NCI-H226 (cell line): Measurements from ENCODE around the gene COQ3.

Experiments used
- DNase-seq: peaks from one replicate; pipeline ENCODE4 v3.0.0-alpha.2; 2015

Gene COQ3, protein sequence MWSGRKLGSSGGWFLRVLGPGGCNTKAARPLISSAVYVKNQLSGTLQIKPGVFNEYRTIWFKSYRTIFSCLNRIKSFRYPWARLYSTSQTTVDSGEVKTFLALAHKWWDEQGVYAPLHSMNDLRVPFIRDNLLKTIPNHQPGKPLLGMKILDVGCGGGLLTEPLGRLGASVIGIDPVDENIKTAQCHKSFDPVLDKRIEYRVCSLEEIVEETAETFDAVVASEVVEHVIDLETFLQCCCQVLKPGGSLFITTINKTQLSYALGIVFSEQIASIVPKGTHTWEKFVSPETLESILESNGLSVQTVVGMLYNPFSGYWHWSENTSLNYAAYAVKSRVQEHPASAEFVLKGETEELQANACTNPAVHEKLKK

GRCh38 chr6:99393698-99394531 is at the start of gene COQ3:
TSS of gene COQ3 (minus strand) at chr6:99394195. CDS start at chr6:99394179, 16 bp downstream.
- peak; percentile 54 for DNase-seq

DNA sequence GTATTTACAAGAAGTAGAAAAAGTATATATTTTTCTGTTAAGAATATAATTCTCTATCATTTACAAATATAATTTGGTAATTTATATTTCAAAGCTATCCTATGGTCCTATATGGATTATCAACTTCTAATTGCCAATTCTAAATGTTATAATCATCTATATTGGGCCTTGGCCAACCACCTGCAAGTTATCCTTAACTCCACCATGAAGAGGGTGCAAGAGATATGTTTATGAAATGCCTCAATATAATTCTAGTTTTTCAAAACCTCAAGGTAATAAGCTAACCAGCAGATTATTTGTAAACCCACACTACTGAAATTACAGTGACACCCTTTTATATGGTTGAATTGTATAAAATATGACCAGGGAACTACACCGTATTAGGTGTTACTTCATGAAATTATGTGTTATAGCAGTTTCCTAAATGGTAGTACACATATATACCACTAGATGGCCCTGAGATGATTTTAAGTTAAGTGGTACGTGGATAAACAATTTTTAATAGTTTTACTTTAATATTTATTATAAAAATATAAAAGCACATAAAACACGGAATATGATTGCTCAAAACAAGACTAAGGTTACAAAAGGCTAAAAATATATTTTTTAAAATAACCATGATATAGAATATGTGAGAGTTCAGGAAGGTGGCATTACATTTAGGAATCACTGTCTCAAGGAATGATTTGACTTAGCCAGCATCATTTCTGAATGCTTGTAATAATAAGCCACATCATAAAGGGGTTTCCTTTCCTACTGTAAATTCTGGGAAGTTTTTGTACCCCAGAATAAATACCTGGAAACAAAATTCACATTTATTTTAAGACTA is 40.9 kb upstream of the COQ3 start:
- DNase-seq: no peak

- no peak for DNase-seq
Measured at GRCh38 chr6:99432877-99433276, 38.9 kb upstream of the COQ3 start.

- no peak for DNase-seq
Measured at GRCh38 chr6:99431901-99432300, 37.9 kb upstream of the COQ3 start.

GRCh38 chr6:99427988-99428387 is 34.0 kb upstream of the COQ3 start:
- DNase-seq: no peak

GRCh38 chr6:99426451-99426757 is 32.4 kb upstream of the COQ3 start:
- no peak for DNase-seq

- peak; percentile 71 for DNase-seq
Measured at GRCh38 chr6:99425647-99426450, 31.9 kb upstream of the COQ3 start.

GRCh38 chr6:99424761-99425646 is 31.0 kb upstream of the COQ3 start, which contains the start of gene PNISR:
TSS of gene PNISR (minus strand) at chr6:99425308. CDS start at chr6:99414659, 10,649 bp downstream.
- DNase-seq: peak; percentile 97

DNA sequence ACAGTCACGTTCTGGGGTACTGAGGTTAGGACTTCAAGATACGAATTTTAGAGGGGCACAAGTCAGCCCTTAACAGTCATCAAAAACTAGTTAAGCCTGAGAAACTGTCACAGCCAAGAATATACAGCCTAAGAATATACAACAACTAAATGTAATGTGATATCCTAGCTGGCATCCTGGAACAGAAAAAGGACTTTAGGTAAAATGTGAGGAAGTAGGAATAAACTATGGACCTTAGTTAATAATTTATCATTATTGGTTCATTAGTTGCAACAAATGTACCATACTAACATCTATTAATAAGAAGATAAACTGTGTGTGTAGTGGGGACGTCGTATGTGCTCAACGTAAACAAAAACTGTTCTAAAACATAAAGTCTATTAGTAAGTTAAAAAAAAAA is 30.0 kb upstream of the COQ3 start:
- DNase-seq: no peak

DNA sequence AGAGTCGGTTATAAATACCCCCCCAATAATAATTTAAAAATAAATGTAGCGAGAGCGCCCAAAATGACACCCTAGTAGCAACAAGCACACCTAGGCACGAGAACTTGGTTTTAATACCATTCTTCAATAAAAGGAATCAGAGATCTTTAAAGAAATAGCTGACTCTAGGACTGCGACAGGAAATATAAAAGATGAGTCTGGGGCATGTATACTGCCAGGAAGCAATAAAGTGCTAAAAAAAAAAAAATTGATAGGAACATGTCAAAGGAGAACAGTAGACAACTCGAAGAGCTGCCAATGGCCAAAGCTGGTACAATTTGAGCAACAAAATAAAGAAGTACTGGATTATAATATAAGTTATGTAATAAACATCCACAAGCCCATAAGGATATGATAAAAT is 28.9 kb upstream of the COQ3 start:
- no peak for DNase-seq

- DNase-seq: no peak
Measured at GRCh38 chr6:99416892-99417767, 23.1 kb upstream of the COQ3 start.

DNA sequence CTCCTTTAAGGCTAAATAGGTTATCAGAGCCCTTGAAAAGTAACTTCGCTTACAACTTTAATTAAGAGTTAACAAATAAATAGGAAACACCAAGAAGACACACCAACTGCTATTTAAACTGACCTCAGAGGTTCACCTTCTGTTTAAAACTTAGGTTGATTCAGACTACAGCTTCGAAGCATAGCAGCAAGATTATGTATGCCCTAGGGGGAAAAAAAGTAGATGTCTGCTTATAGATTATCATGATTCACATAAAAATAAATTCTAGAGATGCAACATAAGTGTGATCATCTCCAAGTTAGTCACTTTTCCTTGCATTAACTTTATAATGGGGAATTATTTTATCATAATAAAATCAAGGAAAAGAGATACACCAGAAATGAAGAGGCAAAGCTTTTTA is 22.2 kb upstream of the COQ3 start:
- no peak for DNase-seq

DNA sequence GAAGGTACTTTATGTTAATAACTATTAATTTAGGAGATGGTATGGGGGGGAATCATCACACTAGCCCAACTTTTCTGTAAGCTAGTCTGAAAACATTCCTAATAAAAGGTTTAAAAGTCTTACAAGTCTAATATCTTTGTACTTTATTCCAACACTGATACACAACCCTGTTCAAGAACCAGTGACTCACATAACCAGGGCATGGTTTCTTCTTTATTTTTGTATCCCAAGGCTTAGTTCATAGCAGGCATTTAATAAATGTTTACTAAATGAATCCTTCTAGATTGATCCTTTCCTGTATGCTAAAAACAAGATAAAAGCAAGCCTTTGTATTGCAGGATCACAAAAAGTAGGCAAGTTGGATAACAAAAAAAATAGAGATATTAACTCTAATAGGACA is 21.5 kb upstream of the COQ3 start:
- no peak for DNase-seq

DNA sequence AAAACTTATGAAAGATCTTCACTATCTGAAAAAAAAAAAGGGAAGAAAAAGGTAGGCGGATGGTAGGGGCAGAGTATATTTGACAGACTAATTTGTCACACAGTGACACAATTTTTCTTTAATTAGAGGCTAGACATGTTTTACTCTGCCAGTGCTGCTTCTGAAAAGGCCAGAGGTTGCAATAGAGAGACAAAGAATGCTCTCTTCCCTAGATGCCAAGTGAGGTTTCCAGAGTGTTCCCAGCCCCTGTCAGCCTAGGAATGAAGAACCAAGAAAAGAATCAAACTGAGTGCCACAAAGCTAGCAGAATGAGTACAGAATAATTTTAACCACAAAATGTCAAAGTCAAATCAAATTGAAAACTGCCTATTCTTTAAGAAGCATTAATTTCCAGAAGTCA is 18.1 kb upstream of the COQ3 start:
- DNase-seq: no peak

GRCh38 chr6:99409672-99410071 is 15.7 kb upstream of the COQ3 start:
- no peak for DNase-seq

GRCh38 chr6:99407076-99407475 is 13.1 kb upstream of the COQ3 start:
- DNase-seq: no peak

GRCh38 chr6:99402448-99402847 is 8.5 kb upstream of the COQ3 start:
- no peak for DNase-seq

DNA sequence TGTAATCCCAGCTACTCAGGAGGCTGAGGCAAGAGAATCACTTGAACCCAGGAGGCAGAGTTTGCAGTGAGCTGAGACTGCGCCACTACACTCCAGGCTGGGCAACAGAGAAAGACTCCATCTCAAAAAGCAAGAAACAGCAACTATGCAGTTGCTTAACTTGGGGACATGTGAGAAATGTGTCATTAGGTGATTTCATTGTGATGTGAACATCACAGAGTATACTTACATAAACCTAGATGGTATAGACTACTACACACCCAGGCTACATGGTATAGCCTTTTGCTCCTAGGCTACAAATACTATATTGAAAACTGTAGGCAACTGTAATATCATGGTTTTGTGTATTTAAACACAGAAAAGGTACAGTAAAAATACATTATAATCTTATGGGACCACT is 3.3 kb upstream of the COQ3 start:
- DNase-seq: no peak

GRCh38 chr6:99393366-99393697 is 663 bp downstream of the COQ3 start:
- DNase-seq: no peak

DNA sequence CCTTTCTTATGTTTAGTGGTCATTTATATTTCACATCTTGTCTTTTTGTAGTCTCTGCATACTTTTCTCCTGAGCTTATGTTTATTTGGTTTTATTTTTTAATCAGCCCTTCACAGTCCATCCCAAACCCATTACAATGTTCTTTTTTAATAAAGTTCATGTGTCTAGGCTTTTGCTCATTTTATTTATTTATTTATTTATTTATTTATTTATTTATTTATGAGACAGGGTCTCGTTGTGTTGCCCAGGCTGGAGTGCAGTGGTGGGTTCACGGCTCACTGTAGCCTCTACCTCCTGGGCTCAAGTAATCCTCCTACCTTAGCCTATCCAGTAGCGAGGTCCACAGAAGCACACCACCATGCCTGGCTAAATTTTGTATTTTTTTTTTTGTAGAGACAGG is 3.1 kb downstream of the COQ3 start:
- no peak for DNase-seq

GRCh38 chr6:99384507-99384906 is 9.5 kb downstream of the COQ3 start:
- no peak for DNase-seq
